Lower leg skin (tissue), 3 donors: Measurements from ENCODE around the gene RNU1-1.
"Not testable (repeated sequence)": the region's sequence is repeated elsewhere in the genome, so short reads cannot be mapped to it uniquely, and the experiment has no call there.

Source experiments
- POLR2A ChIP-seq, 2 donors: fragments of 450-650 bp; IDR thresholded peaks; one replicate each; pipeline ENCODE4 v1.6.1; 2016 to 2017; ENCODE audit warnings: antibody characterized with exemption in 2 of 2, mild to moderate bottlenecking in 1 of 2, moderate library complexity in 1 of 2
- TF ChIP-seq, protein P1 (sequence below), 3 donors: fragments of 450-650 bp; IDR thresholded peaks; one replicate each; pipeline ENCODE4 v1.5.1; 2016; ENCODE audit warnings: antibody characterized with exemption in 3 of 3, mild to moderate bottlenecking in 3 of 3, moderate library complexity in 2 of 3

DNA sequence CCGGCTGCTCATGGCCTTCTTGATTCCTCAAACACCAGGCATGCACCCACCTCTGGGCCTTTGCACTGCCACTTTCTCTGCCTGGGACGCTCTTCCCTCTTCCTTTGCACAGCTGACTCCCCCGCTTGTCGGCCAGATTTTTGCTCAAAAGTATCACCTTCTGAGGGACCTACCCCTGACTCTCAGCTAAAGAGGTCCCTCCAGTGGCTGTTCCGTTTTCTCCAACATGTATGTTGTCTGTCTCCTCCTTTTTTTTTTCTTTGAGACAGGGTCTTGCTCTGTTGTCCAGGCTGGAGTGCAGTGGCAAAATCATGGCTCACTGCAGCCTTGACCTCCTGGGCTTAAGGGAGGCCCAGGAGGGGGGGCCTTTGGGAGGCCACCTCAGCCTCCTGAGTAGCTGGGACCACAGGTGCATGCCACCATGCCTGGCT, 16.6 kb downstream of the RNU1-1 start:
- TF ChIP-seq, protein P1, sequence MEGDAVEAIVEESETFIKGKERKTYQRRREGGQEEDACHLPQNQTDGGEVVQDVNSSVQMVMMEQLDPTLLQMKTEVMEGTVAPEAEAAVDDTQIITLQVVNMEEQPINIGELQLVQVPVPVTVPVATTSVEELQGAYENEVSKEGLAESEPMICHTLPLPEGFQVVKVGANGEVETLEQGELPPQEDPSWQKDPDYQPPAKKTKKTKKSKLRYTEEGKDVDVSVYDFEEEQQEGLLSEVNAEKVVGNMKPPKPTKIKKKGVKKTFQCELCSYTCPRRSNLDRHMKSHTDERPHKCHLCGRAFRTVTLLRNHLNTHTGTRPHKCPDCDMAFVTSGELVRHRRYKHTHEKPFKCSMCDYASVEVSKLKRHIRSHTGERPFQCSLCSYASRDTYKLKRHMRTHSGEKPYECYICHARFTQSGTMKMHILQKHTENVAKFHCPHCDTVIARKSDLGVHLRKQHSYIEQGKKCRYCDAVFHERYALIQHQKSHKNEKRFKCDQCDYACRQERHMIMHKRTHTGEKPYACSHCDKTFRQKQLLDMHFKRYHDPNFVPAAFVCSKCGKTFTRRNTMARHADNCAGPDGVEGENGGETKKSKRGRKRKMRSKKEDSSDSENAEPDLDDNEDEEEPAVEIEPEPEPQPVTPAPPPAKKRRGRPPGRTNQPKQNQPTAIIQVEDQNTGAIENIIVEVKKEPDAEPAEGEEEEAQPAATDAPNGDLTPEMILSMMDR (IDR thresholded peaks at IDR 0.05): not testable (repeated sequence)
- not testable (repeated sequence) for TF ChIP-seq POLR2A (IDR thresholded peaks at IDR 0.05)
